Fibroblast of mammary gland (primary cell): ENCODE results near the gene ENTR1.

Source experiments
- DNase-seq: peaks from one replicate; pipeline ENCODE4 v3.0.0-alpha.2; 2010; ENCODE audit warnings: low read depth
- H3K4me3 ChIP-seq: 2 replicates; pipeline ENCODE4 v1.5.1; 2011; ENCODE audit warnings: low read depth, mild to moderate bottlenecking, low read length, moderate library complexity; ENCODE audit not compliant: control insufficient read depth
- TF ChIP-seq, protein P1 (sequence below): conservative IDR thresholded peaks from 2 replicates; pipeline ENCODE4 v1.5.1; 2011; ENCODE audit warnings: low read depth, low read length, inconsistent platforms; ENCODE audit not compliant: control insufficient read depth, insufficient read depth

The ENTR1 gene

GRCh38 chr9:136454026-136454796 is 43.8 kb upstream of the ENTR1 start:
- TF ChIP-seq, protein P1, sequence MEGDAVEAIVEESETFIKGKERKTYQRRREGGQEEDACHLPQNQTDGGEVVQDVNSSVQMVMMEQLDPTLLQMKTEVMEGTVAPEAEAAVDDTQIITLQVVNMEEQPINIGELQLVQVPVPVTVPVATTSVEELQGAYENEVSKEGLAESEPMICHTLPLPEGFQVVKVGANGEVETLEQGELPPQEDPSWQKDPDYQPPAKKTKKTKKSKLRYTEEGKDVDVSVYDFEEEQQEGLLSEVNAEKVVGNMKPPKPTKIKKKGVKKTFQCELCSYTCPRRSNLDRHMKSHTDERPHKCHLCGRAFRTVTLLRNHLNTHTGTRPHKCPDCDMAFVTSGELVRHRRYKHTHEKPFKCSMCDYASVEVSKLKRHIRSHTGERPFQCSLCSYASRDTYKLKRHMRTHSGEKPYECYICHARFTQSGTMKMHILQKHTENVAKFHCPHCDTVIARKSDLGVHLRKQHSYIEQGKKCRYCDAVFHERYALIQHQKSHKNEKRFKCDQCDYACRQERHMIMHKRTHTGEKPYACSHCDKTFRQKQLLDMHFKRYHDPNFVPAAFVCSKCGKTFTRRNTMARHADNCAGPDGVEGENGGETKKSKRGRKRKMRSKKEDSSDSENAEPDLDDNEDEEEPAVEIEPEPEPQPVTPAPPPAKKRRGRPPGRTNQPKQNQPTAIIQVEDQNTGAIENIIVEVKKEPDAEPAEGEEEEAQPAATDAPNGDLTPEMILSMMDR = no peak
- no peak overlapping the region for H3K4me3 ChIP-seq
- no peak for DNase-seq

DNA sequence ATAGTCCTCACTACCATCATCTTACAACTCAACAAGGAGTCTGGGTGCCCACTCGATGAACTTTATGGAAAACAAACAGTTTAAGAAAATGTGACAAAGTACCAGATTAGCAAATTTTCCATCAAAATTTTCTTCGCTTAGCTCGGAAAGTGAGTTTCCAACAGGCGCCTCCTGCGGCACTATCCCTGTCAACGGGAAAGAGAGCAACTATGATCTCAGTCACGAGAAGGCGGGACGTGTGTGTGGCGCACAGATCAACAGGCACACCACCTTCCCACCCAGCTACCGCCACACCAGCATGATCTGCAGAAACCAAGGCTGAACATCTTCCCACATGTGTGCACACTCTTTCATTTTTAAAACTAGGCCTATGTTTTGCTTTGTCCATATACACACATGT is 42.9 kb upstream of the ENTR1 start:
- no peak overlapping the region for H3K4me3 ChIP-seq
- DNase-seq = no peak
- TF ChIP-seq, protein P1 = no peak

DNA sequence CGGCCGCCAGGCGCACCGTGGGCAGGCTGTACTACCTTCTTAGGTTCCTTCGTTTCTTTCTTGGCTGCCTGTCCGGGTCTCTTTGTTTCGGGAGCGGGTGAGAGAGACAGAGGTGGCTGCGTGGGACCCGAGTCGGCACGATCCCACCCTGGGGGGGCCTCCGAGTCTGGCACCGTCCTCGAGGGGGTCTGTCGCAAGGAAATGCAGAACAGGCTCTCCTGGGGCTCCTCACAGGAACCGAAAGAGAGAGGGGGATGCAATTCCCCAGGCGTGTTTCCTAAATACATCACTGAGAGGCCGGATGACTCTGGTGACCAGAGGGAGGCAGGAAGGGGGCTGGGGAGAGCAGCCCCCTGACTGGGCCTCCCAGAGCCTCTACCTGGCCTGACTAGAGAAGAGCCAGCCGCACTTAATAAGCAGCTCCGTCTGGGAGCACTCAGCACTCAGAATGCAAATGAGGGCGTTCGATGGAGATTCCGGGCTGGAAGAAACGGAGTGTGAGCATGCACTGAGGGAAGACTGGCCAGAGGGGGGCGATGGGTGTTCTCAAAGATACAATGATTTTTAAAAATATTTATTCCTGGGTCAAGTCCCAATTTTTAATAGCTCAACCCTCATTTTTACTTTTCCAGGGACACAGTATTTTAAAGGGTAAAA is 40.9 kb upstream of the ENTR1 start:
- no peak for DNase-seq
- TF ChIP-seq, protein P1 = no peak
- no peak overlapping the region for H3K4me3 ChIP-seq

GRCh38 chr9:136448655-136449054 is 38.2 kb upstream of the ENTR1 start:
- H3K4me3 ChIP-seq = no peak overlapping the region
- no peak for DNase-seq
- TF ChIP-seq, protein P1 = no peak

- DNase-seq = no peak
- TF ChIP-seq, protein P1 = no peak
- no peak overlapping the region for H3K4me3 ChIP-seq
Measured at GRCh38 chr9:136447173-136447778, 36.9 kb upstream of the ENTR1 start.

DNA sequence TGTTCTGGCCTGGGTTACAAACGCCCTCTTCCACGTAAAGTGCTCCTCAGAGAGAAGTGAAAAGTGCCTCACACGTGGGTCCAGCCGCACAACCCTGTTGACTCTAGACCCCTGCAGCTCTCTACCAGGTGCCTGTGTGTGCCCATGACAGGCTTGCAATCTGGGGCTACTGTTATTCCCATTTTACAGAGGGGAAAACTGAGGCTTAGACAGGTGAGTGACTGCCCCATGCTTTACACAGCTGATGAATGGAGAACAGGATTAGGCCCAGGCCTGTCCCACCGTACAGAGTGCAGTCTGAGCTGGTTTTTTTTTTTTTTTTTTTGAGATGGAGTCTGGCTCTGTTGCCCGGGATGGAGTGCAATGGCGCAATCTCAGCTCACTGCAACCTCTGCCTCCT is 35.4 kb upstream of the ENTR1 start:
- no peak for DNase-seq
- TF ChIP-seq, protein P1 = no peak
- H3K4me3 ChIP-seq = no peak overlapping the region
